Loucy (cell line): ENCODE measurements around the gene BGN.

Experiments
- H2AFZ ChIP-seq: fragments of 200-600 bp; sonication (generic); 2 replicates; pipeline ENCODE4 v1.6.0; 2016; ENCODE audit warnings: antibody characterized with exemption, mild to moderate bottlenecking, low read length, moderate library complexity
- H3F3A ChIP-seq: fragments of 200-600 bp; 2 replicates; pipeline ENCODE4 v1.6.0; 2016; ENCODE audit warnings: antibody characterized with exemption, low read depth, mild to moderate bottlenecking
- H3K27me3 ChIP-seq: fragments of 200-600 bp; sonication (generic); 2 replicates; pipeline ENCODE4 v1.6.1; 2014; ENCODE audit warnings: low read length, mild to moderate bottlenecking; ENCODE audit not compliant: insufficient read depth, poor library complexity, severe bottlenecking
- H3K36me3 ChIP-seq: fragments of 200-600 bp; sonication (generic); 2 replicates; pipeline ENCODE4 v1.6.1; 2016; ENCODE audit warnings: low read length; ENCODE audit not compliant: insufficient read depth
- H3K4me1 ChIP-seq: fragments of 200-600 bp; sonication (generic); 2 replicates; pipeline ENCODE4 v1.5.1; 2014; ENCODE audit warnings: low read length, mild to moderate bottlenecking; ENCODE audit not compliant: insufficient read depth, poor library complexity, severe bottlenecking
- H3K4me2 ChIP-seq: fragments of 200-600 bp; sonication (generic); 2 replicates; pipeline ENCODE4 v1.6.0; 2014; ENCODE audit warnings: antibody characterized with exemption, low read length, low read depth, mild to moderate bottlenecking; ENCODE audit not compliant: poor library complexity, severe bottlenecking
- H3K4me3 ChIP-seq: fragments of 200-600 bp; sonication (generic); 2 replicates; pipeline ENCODE4 v1.5.1; 2014; ENCODE audit warnings: low read length, mild to moderate bottlenecking, mixed read lengths; ENCODE audit not compliant: poor library complexity, severe bottlenecking
- H3K79me2 ChIP-seq: fragments of 200-600 bp; sonication (generic); 2 replicates; pipeline ENCODE4 v1.6.1; 2014; ENCODE audit warnings: low read length; ENCODE audit not compliant: insufficient read depth
- H3K9ac ChIP-seq: fragments of 200-600 bp; sonication (generic); 2 replicates; pipeline ENCODE4 v1.6.0; 2014; ENCODE audit warnings: mild to moderate bottlenecking, low read depth, low read length, moderate library complexity; ENCODE audit not compliant: poor library complexity, severe bottlenecking
- H3K9me2 ChIP-seq: fragments of 200-600 bp; sonication (generic); replicated peaks from 2 replicates; pipeline ENCODE4 v1.6.1; 2016; ENCODE audit warnings: low read depth, low read length, mixed read lengths
- H3K9me3 ChIP-seq: fragments of 200-600 bp; sonication (generic); 2 replicates; pipeline ENCODE4 v1.6.1; 2014; ENCODE audit warnings: mild to moderate bottlenecking, antibody characterized with exemption, low read length, low read depth; ENCODE audit not compliant: insufficient read depth
- H4K20me1 ChIP-seq: fragments of 200-600 bp; sonication (generic); 2 replicates; pipeline ENCODE4 v1.6.0; 2014; ENCODE audit warnings: antibody characterized with exemption, low read length, mild to moderate bottlenecking; ENCODE audit not compliant: insufficient read depth, poor library complexity, severe bottlenecking
- CTCF ChIP-seq: fragments of 200-600 bp; sonication (generic); conservative IDR thresholded peaks from 2 replicates; pipeline ENCODE4 v1.5.1; 2014; ENCODE audit warnings: mild to moderate bottlenecking, antibody characterized with exemption, low read length
- EZH2phosphoT487 ChIP-seq: fragments of 200-600 bp; IDR thresholded peaks from 2 replicates; pipeline ENCODE4 v1.6.1; 2018; ENCODE audit warnings: antibody characterized with exemption, mild to moderate bottlenecking, moderate library complexity, borderline replicate concordance

The BGN gene

GRCh38 chrX:153500676-153501280 is 6.0 kb downstream of the BGN start:
- no peaks in the 10 kb centered on the region for H3F3A ChIP-seq
- H3K4me2 ChIP-seq = no peak overlapping the region
- H3K4me3 ChIP-seq = no peak overlapping the region
- no peaks in the 10 kb centered on the region for H3K79me2 ChIP-seq
- no peaks in the 10 kb centered on the region for H3K9me2 ChIP-seq
- H3K4me1 ChIP-seq = no peaks in the 10 kb centered on the region
- no peaks in the 10 kb centered on the region for H3K9me3 ChIP-seq
- TF ChIP-seq EZH2phosphoT487 = no peak
- no peak for TF ChIP-seq CTCF
- no peaks in the 10 kb centered on the region for H3K27me3 ChIP-seq
- H2AFZ ChIP-seq = no peak overlapping the region
- no peaks in the 10 kb centered on the region for H3K36me3 ChIP-seq
- no peak overlapping the region for H3K9ac ChIP-seq
- H4K20me1 ChIP-seq = no peaks in the 10 kb centered on the region

GRCh38 chrX:153501530-153501929 is 6.8 kb downstream of the BGN start:
- Histone ChIP-seq H3K9me3 (no peaks in the 10 kb centered on the region), H3K27me3 (no peaks in the 10 kb centered on the region), H2AFZ (no peak overlapping the region), H3K9ac (no peak overlapping the region), H3K36me3 (no peaks in the 10 kb centered on the region), H3K4me2 (no peak overlapping the region), H3F3A (no peaks in the 10 kb centered on the region), H3K9me2 (no peaks in the 10 kb centered on the region), H3K79me2 (no peaks in the 10 kb centered on the region), H4K20me1 (no peaks in the 10 kb centered on the region), H3K4me1 (no peaks in the 10 kb centered on the region), H3K4me3 (no peak overlapping the region)
- TF ChIP-seq EZH2phosphoT487 = no peak
- no peak for TF ChIP-seq CTCF

- H3K9ac ChIP-seq = no peak overlapping the region
- H3K4me3 ChIP-seq = no peak overlapping the region
- no peaks in the 10 kb centered on the region for H4K20me1 ChIP-seq
- H3F3A ChIP-seq = no peaks in the 10 kb centered on the region
- H3K36me3 ChIP-seq = no peaks in the 10 kb centered on the region
- no peak overlapping the region for H2AFZ ChIP-seq
- H3K4me1 ChIP-seq = no peaks in the 10 kb centered on the region
- H3K79me2 ChIP-seq = no peaks in the 10 kb centered on the region
- H3K27me3 ChIP-seq = no peaks in the 10 kb centered on the region
- no peaks in the 10 kb centered on the region for H3K9me3 ChIP-seq
- TF ChIP-seq EZH2phosphoT487 (no peak), CTCF (no peak)
- no peaks in the 10 kb centered on the region for H3K9me2 ChIP-seq
- H3K4me2 ChIP-seq = no peak overlapping the region
Measured at GRCh38 chrX:153502131-153502530, 7.4 kb downstream of the BGN start.
